K562 (cell line): ENCODE results near the gene SCARB2. TPM values are rescaled to one million over a fixed set of nuclear protein-coding genes. Genes with fewer than 3 reads are reported as not detected.

Source experiments
- HNRNPH1 ChIP-seq: fragments of 200-400 bp; formaldehyde crosslinking; optimal IDR thresholded peaks from 2 replicates; pipeline ENCODE3; 2017; ENCODE audit warnings: low read depth, mild to moderate bottlenecking, low read length, moderate library complexity
- HNRNPUL1 ChIP-seq: fragments of 200-400 bp; formaldehyde crosslinking; IDR thresholded peaks from 2 replicates; pipeline ENCODE4 v1.6.1; 2017; ENCODE audit warnings: low read length
- MCM3 ChIP-seq: fragments of 450-650 bp; IDR thresholded peaks from 2 replicates; pipeline ENCODE4 v1.6.1; 2016
- PHB2 ChIP-seq: fragments of 450-650 bp; IDR thresholded peaks from 2 replicates; pipeline ENCODE4 v1.6.1; 2017; ENCODE audit warnings: low read depth
- PHF8 ChIP-seq: fragments of 200-600 bp; sonication (generic); IDR thresholded peaks from 2 replicates; pipeline ENCODE4 v1.6.1; 2012; ENCODE audit warnings: mixed run types, mild to moderate bottlenecking, inconsistent platforms, low read length, moderate library complexity, borderline replicate concordance
- PML ChIP-seq: IDR thresholded peaks from 2 replicates; pipeline ENCODE4 v1.6.1; 2012; ENCODE audit warnings: low read length, inconsistent platforms
- POLR2AphosphoS2 ChIP-seq: IDR thresholded peaks from 2 replicates; pipeline ENCODE4 v1.6.1; 2012; ENCODE audit warnings: low read length, improper control_type of control experiment
- RBBP5 ChIP-seq: fragments of 200-600 bp; sonication (generic); IDR thresholded peaks from 2 replicates; pipeline ENCODE4 v1.6.1; 2012; ENCODE audit warnings: borderline replicate concordance, mild to moderate bottlenecking, low read length, control low read depth, inconsistent platforms; ENCODE audit not compliant: insufficient read depth, poor library complexity, severe bottlenecking
- SIX5 ChIP-seq, 2 experiments: IDR thresholded peaks; 2 replicates each; pipeline ENCODE4 v1.6.1; 2011; ENCODE audit warnings: low read length in 2 of 2, borderline replicate concordance in 1 of 2, low read depth in 1 of 2, mild to moderate bottlenecking in 1 of 2, moderate library complexity in 1 of 2; ENCODE audit not compliant: insufficient read depth in 1 of 2
- SNIP1 ChIP-seq: fragments of 450-650 bp; IDR thresholded peaks from 2 replicates; pipeline ENCODE4 v1.7.1; 2017; ENCODE audit warnings: low read depth, mild to moderate bottlenecking
- ZC3H11A ChIP-seq: IDR thresholded peaks from 2 replicates; pipeline ENCODE4 v1.6.1; 2012; ENCODE audit warnings: low read depth, low read length, improper control_type of control experiment
- ZFPM2 ChIP-seq: fragments of 250-450 bp; sonication (Bioruptor Pico); IDR thresholded peaks from 2 replicates; pipeline ENCODE4 v1.5.1; 2022; ENCODE audit warnings: mild to moderate bottlenecking
- ZNF12 ChIP-seq: sonication (generic); formaldehyde crosslinking; IDR thresholded peaks from 2 replicates; pipeline ENCODE4 v1.4.0; 2020; ENCODE audit warnings: mild to moderate bottlenecking, missing genetic modification reagents
- ZNF3 ChIP-seq: fragments of 250-450 bp; sonication (Bioruptor Pico); IDR thresholded peaks from 2 replicates; pipeline ENCODE4 v1.5.0; 2021; ENCODE audit warnings: mild to moderate bottlenecking, moderate library complexity
- ZNF583 ChIP-seq: fragments of 250-450 bp; sonication (Bioruptor Pico); IDR thresholded peaks from 2 replicates; pipeline ENCODE4 v1.4.0; 2020
- ZNF668 ChIP-seq: fragments of 250-450 bp; sonication (Bioruptor Pico); IDR thresholded peaks from 2 replicates; pipeline ENCODE4 v1.8.0; 2022; ENCODE audit warnings: mild to moderate bottlenecking, inconsistent platforms
- polyA plus RNA-seq, 8 experiments: library from polyadenylated mRNA; depleted of rRNA in 4 of 8; stranded (reverse) in 5 of 8; unstranded in 3 of 8; fragments of >200 nt; fragmentation: Nextera tagmentation in 2 of 8; fragmentation: Illumina TruSeq in 1 of 8; extraction: Ambion mirVana in 2 of 8; extraction: Trizol in 1 of 8; gene quantifications; 2 replicates each; pipeline versions ENCODE4 v1.2.1 to v1.2.3, GENCODE V29; 2011 to 2014; ENCODE audit warnings: inconsistent platforms in 1 of 8, missing spikeins in 1 of 8
- total RNA-seq, 7 experiments: library from RNA; depleted of rRNA in 6 of 7; stranded (reverse); fragments of >200 nt in 6 of 7; fragmentation: Illumina TruSeq in 2 of 7; extraction: Trizol in 2 of 7; gene quantifications; 2 replicates each; pipeline versions ENCODE4 v1.2.1 to v1.2.3, GENCODE V29; 2011 to 2021; ENCODE audit warnings: low replicate concordance in 1 of 7
- TF ChIP-seq, protein P1 (sequence below): sonication (generic); formaldehyde crosslinking; IDR thresholded peaks from 2 replicates; pipeline ENCODE4 v1.8.0; 2023; ENCODE audit warnings: mild to moderate bottlenecking, missing genetic modification reagents
- TF ChIP-seq, protein P2 (sequence below): fragments of 250-450 bp; sonication (Bioruptor Pico); IDR thresholded peaks from 2 replicates; pipeline ENCODE4 v1.5.0; 2020; ENCODE audit warnings: mild to moderate bottlenecking
- TF ChIP-seq, protein P3 (sequence below): fragments of 250-450 bp; sonication (Bioruptor Pico); IDR thresholded peaks from 2 replicates; pipeline ENCODE4 v1.5.1; 2021; ENCODE audit warnings: mild to moderate bottlenecking
- TF ChIP-seq, protein P4 (sequence below): sonication (generic); formaldehyde crosslinking; IDR thresholded peaks from 2 replicates; pipeline ENCODE4 v1.8.0; 2022; ENCODE audit warnings: missing genetic modification reagents, mild to moderate bottlenecking, borderline replicate concordance

The SCARB2 gene
- total and polyA plus RNA-seq, 9 of the 15 experiments (the other 6 are each of a cell fraction or from before 2014, with no cell fraction given) = 6.1 to 25.8 (median 17.8) TPM

DNA sequence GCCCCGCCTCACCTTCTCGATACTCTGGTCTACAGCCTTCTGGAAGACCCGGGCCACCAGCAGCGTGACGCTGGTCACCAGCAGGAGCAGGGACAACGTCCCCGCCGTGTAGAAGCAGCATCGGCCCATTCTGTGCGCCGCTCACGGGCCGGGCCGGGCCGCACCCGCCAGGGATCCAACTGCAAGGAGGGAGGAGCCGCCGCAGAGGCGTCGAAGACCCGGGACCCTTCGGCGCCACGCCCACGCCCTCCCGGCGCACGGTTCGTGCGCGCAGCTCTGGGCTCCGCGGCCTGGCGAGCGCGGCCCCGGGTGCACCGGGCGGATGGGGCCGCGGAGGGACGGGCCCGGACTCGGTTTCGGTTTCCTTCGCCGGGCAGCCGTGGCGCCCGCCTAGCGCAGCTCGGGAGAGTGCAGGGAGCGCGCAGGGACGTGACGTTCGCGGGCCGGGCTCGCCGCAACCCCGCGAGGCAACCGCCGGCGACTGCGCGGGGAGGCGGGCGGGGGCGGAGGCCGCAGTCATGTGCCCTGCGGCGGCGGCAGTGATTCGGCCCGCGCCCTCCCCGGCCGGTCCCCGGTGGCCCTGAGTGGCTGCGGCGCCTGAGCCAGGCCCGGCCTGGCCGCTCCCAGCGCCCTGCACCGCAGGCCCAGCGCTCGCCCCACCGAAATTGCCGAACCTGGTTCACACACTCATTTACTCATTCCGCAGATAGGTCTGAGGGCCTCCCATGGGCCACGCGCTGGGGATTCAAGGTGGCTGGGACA, at the start of gene SCARB2 (continued):
- TF ChIP-seq, protein P1, sequence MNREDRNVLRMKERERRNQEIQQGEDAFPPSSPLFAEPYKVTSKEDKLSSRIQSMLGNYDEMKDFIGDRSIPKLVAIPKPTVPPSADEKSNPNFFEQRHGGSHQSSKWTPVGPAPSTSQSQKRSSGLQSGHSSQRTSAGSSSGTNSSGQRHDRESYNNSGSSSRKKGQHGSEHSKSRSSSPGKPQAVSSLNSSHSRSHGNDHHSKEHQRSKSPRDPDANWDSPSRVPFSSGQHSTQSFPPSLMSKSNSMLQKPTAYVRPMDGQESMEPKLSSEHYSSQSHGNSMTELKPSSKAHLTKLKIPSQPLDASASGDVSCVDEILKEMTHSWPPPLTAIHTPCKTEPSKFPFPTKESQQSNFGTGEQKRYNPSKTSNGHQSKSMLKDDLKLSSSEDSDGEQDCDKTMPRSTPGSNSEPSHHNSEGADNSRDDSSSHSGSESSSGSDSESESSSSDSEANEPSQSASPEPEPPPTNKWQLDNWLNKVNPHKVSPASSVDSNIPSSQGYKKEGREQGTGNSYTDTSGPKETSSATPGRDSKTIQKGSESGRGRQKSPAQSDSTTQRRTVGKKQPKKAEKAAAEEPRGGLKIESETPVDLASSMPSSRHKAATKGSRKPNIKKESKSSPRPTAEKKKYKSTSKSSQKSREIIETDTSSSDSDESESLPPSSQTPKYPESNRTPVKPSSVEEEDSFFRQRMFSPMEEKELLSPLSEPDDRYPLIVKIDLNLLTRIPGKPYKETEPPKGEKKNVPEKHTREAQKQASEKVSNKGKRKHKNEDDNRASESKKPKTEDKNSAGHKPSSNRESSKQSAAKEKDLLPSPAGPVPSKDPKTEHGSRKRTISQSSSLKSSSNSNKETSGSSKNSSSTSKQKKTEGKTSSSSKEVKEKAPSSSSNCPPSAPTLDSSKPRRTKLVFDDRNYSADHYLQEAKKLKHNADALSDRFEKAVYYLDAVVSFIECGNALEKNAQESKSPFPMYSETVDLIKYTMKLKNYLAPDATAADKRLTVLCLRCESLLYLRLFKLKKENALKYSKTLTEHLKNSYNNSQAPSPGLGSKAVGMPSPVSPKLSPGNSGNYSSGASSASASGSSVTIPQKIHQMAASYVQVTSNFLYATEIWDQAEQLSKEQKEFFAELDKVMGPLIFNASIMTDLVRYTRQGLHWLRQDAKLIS = no peak
- TF ChIP-seq PHF8 (peak; percentile 85), ZNF3 (CRISPR knock-in tag) (no peak), SNIP1 (no peak), ZNF668 (CRISPR knock-in tag) (no peak), ZC3H11A (no peak), PML (peak; percentile 24; the same call in 1 of the 2 replicates), ZNF12 (CRISPR knock-in tag) (no peak), POLR2AphosphoS2 (no peak), ZNF583 (CRISPR knock-in tag) (0 out of 2 replicates have a peak, but pooled peaks have one; percentile 41), PHB2 (no peak), RBBP5 (peak; percentile 95), MCM3 (no peak), ZFPM2 (CRISPR knock-in tag) (no peak), HNRNPUL1 (no peak), SIX5 (IDR thresholded peaks at IDR 0.05; ENCODE audit: borderline replicate concordance in 1 of 2, insufficient read depth in 1 of 2, low read depth in 1 of 2, low read length in 2 of 2) (no peak), HNRNPH1 (no peak)
- TF ChIP-seq, protein P2, sequence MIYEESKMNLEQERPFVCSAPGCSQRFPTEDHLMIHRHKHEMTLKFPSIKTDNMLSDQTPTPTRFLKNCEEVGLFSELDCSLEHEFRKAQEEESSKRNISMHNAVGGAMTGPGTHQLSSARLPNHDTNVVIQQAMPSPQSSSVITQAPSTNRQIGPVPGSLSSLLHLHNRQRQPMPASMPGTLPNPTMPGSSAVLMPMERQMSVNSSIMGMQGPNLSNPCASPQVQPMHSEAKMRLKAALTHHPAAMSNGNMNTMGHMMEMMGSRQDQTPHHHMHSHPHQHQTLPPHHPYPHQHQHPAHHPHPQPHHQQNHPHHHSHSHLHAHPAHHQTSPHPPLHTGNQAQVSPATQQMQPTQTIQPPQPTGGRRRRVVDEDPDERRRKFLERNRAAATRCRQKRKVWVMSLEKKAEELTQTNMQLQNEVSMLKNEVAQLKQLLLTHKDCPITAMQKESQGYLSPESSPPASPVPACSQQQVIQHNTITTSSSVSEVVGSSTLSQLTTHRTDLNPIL (CRISPR knock-in tag) = no peak
- TF ChIP-seq, protein P3, sequence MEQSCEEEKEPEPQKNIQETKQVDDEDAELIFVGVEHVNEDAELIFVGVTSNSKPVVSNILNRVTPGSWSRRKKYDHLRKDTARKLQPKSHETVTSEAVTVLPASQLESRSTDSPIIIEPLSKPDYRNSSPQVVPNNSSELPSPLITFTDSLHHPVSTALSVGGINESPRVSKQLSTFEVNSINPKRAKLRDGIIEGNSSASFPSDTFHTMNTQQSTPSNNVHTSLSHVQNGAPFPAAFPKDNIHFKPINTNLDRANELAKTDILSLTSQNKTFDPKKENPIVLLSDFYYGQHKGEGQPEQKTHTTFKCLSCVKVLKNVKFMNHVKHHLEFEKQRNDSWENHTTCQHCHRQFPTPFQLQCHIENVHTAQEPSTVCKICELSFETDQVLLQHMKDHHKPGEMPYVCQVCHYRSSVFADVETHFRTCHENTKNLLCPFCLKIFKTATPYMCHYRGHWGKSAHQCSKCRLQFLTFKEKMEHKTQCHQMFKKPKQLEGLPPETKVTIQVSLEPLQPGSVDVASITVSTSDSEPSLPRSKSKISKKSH (CRISPR knock-in tag) = no peak
- TF ChIP-seq, protein P4, sequence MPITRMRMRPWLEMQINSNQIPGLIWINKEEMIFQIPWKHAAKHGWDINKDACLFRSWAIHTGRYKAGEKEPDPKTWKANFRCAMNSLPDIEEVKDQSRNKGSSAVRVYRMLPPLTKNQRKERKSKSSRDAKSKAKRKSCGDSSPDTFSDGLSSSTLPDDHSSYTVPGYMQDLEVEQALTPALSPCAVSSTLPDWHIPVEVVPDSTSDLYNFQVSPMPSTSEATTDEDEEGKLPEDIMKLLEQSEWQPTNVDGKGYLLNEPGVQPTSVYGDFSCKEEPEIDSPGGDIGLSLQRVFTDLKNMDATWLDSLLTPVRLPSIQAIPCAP (CRISPR knock-in tag) = no peak
